NCI-H2196 treated with DMSO at 0.1 percent for 48 hours (cell line): ENCODE results near the gene DPY19L1.
"Not testable (repeated sequence)": the region's sequence is repeated elsewhere in the genome, so short reads cannot be mapped to it uniquely, and the experiment has no call there.

Experiments
- DNase-seq: peaks from one replicate; lab custom pipeline; 2025; ENCODE audit not compliant: unreplicated experiment; lab: John Stamatoyannopoulos, UW

DPY19L1 gene

GRCh38 chr7:35037211-35037525 lies at the start of gene DPY19L1:
DPY19L1 (minus strand) TSS chr7:35037485; CDS start chr7:35037394, 91 bp downstream.
- DNase-seq = no peak

DNA sequence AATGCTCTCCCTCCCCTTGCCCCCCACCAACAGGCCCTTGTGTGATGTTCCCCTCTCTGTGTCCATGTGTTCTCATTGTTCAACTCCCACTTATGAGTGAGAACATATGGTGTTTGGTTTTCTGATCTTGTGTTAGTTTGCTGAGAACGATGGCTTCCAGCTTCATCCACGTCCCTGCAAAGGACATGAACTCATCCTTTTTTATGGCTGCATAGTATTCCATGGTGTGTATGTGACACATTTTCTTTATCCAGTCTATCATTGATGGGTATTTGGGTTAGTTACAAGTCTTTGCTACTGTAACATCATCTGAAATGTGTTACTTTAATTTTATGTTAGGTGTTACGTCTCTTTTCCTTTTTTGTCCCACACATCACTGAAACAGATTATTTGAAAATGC lies 42.2 kb upstream of the DPY19L1 start:
- DNase-seq = not testable (repeated sequence)

DNA sequence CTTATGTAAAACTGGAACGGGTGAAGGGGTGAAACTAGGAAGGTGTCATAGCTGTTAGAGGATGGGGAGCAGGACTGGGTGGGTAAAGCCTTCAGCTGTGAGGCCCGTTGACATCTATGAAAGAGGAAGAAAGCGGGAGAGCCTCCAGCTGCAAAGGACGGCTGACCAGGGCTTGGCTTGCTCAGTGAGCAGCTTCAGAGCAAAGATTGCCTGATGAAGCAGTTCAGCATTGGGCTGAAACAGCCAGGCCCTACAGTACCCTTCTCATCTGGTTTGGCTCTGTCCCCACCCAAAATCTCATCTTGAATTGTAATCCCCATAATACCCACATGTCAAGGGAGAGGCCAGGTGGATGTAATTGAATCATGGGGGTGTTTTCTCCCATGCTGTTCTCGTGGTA lies 36.7 kb upstream of the DPY19L1 start:
- DNase-seq = not testable (repeated sequence)

- DNase-seq = not testable (repeated sequence)
These were observed 35.9 kb upstream of the DPY19L1 start for GRCh38 chr7:35072950-35073827.

GRCh38 chr7:35069084-35069483 lies 31.8 kb upstream of the DPY19L1 start:
- not testable (repeated sequence) for DNase-seq

DNA sequence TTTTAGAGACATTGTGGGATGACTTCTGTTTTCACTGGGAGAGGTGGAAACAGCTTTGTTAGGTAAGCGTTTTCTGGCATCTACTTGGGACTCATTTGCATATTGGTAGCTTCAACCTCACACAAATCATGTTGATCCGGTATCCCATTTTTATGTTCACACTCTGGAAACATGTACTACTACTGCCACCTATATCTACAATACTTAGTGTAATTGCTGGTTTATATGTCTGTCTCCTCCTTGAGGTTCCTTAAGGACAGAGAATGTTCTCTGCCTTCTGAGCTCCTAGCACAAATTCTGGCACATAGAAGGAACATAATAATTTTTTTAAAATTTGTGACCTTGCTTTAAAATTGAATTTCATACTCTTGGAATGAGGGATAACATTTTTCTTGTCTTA lies 28.1 kb upstream of the DPY19L1 start:
- not testable (repeated sequence) for DNase-seq

DNA sequence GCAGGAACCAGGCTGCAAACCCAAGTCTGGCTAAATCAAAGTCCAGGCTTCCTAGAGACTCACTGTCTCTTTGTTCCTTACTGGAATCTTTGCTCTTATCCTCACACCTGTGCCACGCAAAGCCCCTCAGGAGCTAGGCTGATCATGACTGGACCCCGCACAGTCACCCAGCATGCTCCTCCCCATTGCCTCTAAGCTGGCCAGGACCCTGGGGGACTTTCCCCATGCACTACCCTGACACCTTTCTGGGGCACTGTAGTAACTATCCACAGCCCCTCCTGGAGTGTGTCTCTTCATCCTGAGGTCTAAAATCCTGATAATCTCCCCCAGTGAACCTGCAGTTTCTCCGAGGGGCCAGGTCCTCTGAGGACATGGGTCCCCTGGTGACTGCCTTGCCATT lies 21.3 kb upstream of the DPY19L1 start:
- not testable (repeated sequence) for DNase-seq

DNA sequence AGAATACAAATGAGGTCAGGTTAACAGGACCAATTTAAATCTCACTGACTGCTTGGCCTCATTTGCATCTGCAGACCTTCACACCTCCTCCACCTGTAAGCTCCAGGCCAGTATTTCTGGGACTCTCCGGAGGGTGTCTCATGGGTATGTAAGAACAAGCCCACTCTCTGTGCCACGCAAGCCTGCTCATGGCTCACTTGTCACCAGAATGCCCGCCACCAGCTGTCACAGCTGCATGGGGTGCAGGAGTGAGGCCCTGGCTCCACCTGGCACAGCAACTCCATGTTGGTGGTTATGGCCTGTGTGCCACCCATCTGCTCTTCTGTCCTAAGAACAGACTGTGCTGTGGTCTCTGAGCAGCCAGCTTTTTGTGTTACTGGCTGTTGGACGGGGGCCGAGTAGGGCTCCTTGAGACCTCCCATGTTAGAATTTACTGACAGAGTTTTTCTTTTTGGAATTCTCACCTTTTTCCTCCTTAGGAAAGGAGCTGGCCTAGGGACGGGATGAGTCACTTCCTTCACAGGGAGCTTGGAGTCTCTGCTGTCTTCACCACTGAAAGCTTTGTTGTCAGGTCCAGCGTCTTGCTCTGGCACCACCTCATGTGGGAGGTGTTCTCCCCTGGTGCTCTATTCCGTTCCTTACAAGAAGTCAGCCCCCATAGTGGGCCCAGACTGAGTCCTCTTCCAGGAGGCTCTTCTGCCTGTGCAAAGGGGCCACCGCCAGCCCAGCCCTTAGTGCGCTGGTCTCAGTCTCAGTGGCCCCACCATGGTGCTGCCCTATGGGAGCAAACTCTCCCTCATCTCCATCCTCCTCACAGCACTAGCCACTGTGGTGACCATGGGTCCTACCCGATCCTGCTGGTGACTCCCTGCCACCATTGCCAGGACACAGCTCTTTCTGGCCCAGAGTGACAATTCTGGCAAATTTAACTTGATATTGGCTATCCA lies 20.5 kb upstream of the DPY19L1 start:
- DNase-seq = not testable (repeated sequence)

DNA sequence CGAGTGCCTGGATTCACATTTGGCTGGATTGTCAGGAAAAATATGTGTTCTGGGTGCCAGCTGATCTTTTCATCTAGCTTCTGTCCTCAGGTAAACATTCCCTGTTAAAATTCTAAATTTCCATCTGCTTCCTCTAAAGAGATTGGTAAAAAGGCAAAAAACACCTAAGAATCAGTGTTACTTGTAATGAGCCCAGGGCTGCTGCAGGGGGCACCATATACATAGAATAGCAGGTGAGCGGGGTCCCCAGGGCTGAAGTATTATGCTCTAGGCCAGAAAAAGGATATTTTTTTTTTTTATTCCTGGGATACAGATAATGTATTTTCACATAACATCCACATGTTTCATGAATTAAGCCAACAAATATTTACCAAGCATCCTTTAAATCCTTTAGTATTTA lies 18.4 kb upstream of the DPY19L1 start:
- DNase-seq = not testable (repeated sequence)

DNA sequence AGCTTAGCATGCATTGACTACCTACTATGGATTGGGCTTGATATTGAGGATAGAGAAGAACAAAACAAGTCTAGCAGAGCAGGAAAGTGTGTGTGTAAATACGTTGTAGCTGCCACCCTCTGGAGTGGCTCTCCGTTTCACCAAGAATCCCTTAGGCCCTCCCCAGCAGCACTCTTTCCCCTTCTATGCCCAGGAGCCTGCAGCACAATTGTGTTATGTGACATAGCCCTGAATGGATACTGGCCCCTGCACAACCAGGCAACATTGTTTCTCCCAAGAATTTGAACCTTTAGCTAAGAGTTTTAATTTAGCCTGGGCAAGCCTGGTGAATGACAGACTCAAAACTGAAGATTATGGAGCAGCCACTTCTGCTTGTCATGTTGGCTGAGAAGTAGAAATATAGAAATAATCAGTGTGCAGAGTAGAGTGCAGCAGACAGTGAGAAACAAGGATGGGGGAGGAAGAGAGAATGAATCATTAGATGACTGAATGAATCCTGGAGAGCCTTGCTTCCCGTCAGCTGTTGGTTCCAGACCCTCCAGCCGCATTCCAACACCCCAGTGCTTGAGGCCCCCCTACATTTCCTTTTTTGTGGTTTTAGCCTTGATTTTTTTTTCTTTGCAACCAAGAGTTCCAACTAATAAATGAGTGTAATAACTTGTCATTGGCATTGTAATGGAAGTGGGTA lies 16.3 kb upstream of the DPY19L1 start:
- not testable (repeated sequence) for DNase-seq

- not testable (repeated sequence) for DNase-seq
These were observed 11.1 kb upstream of the DPY19L1 start for GRCh38 chr7:35048390-35048789.

- DNase-seq = not testable (repeated sequence)
These were observed 10.6 kb upstream of the DPY19L1 start for GRCh38 chr7:35047912-35048305.

DNA sequence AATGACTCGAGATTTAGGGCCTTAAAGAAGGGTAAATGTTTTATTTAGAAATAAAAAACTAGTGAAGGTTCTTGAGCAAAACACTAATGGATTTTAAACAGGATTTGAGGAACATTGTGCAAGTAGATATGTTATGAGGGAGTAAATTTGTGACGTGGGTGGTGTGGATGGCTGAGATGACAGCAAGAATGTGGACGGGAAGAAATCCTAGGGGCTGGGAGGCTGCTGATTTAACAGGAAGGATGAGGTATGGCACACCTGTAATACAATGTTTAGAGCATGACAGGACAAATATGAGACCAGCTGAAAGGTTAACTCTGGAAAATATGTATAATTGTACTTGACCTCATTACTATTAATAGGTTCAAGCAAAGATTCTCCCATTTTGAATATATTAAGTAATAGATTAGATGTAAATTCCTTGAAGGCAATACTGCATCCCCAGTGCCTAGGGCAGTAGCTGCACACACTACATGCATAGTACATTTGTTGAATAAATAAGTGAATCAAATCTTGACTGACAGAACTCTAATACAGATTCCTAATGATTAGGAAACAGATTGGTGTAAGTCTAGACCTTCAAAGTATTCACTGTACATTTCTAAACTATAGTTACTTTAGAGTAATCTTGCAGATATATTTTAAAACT lies 10.1 kb upstream of the DPY19L1 start:
- DNase-seq = not testable (repeated sequence)

DNA sequence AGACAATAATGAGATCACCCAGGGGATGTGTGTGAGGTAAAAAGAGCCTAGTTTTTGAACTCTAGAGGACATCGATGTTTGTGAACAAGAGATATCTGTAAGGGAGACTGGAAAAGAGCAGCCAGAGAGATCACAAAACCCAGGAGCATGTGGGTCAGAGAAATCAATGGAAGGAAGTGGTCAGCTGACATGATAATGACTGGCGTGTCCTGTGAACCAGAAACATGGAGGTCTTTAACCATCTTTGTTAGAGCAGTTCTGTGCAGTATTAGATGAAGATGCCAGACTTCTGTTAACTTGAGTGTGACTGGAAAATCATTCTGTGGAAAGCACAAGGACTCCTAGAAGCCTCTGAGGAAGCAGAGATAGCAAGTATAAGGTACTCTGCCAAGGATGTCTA lies 6.0 kb upstream of the DPY19L1 start:
- DNase-seq = not testable (repeated sequence)

GRCh38 chr7:35040906-35041305 lies 3.6 kb upstream of the DPY19L1 start:
- DNase-seq = no peak

- no peak for DNase-seq
These were observed 2.1 kb upstream of the DPY19L1 start for GRCh38 chr7:35039343-35039742.

DNA sequence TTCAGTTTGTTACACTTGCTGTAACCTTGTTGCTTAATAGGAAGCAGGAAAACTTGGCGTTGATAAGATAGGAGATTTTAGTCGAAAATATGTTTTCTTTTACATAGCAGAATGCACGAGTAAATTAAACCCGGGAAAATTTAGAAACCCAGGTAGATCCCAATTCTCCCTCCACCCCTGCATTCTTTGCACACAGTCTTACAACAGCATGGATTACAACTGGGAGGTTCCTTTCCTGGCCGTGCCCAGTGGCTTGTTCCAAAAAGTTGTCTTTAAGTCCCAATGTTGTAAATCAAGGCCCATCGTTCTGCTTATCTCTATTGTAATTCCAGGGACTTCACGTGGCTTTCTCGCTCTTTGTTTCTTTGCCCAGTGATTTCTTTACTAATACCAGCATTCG lies 1.1 kb upstream of the DPY19L1 start:
- DNase-seq = no peak

GRCh38 chr7:35037526-35038341 lies 449 bp upstream of the DPY19L1 start:
- DNase-seq = peak; percentile 91

GRCh38 chr7:35036361-35037171 lies 719 bp downstream of the DPY19L1 start:
- peak; percentile 15 for DNase-seq
